ENCODE data around the gene DPY19L3.
"Not testable (repeated sequence)": the region's sequence is repeated elsewhere in the genome, so short reads cannot be mapped to it uniquely, and the experiment has no call there.

Gene DPY19L3, protein sequence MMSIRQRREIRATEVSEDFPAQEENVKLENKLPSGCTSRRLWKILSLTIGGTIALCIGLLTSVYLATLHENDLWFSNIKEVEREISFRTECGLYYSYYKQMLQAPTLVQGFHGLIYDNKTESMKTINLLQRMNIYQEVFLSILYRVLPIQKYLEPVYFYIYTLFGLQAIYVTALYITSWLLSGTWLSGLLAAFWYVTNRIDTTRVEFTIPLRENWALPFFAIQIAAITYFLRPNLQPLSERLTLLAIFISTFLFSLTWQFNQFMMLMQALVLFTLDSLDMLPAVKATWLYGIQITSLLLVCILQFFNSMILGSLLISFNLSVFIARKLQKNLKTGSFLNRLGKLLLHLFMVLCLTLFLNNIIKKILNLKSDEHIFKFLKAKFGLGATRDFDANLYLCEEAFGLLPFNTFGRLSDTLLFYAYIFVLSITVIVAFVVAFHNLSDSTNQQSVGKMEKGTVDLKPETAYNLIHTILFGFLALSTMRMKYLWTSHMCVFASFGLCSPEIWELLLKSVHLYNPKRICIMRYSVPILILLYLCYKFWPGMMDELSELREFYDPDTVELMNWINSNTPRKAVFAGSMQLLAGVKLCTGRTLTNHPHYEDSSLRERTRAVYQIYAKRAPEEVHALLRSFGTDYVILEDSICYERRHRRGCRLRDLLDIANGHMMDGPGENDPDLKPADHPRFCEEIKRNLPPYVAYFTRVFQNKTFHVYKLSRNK

DNA sequence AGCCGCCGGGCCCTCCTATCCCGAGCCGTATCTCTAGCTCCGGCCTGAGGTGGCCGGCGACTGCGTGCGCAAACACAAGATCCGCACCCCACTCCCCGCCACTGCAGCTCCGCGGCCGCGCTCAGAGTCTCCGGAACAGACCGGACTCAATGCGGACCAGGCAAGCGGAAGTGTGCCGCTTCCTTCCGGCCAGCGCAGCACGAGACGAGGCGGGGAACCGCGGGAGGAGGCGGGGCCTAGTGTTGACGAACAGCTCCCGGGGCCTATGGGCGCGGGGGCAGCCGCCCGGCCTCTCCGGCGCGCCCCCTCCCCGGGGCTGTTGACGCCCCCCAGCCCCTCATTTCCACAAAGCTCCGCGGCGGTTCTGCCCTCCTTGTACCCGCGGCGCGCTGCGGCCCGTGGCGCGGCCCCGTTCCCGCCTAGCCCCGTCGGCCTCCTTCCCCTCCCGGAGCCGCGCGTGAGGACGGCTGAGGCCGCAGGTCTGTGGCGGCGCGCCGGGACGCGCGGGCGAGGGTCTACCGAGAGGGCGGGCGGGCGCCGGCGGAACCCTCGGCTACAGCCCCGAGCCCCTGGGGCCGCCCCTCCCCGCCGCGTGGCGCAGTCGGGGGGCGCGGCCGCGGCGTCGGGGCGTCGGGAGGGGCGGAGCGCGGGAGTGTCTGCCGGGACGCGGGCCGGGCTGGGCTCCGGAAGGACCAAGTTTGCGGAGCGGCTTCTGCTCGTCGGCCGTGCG lies at the start of gene DPY19L3:
DPY19L3 (plus strand) TSS at position 340 of the 730 bp plus-strand sequence. CDS start 2,484 bp downstream, outside the sequence.
- DNase-seq (ENCODE audit: low spot score): peak; percentile 96

DNA sequence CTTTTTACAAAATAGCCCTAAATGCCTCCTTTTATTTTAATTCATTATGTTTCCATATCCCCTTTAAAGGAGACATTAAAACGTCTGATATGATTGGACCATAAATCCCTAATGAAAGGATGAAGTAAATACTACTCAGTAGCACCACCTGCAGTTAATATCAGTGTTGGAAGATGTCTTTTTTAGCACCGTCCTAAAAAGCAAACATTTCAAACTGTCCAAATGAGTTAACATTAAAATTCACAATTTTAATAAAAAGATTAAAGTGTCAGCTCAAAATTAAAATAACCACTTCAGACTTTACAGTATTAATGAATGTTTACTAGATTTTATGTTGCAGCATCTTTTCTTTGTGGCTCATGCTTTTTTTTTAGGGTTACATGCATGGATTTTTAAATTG lies 47.9 kb upstream of the DPY19L3 start:
- no peak for DNase-seq (ENCODE audit: low spot score)

DNA sequence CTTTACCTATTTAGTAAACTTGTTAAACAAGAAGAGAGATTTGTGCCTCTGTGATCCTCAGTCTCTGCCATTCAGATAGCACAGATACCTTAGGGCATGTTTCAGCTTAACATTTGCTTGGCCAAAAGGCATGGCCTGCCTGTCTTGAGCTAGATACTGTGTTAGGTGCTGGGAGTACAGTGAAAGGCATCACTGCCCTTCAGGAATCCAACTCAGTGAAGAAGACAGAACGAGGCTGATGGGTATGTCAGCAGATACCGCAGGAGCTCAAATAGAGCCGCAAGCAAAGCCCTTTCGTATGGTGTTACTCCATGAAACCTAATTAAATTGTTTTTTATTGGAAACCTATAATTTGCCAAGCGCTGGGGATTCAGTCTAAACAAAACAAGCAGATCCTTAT lies 47.2 kb upstream of the DPY19L3 start:
- no peak for DNase-seq (ENCODE audit: low spot score)

DNA sequence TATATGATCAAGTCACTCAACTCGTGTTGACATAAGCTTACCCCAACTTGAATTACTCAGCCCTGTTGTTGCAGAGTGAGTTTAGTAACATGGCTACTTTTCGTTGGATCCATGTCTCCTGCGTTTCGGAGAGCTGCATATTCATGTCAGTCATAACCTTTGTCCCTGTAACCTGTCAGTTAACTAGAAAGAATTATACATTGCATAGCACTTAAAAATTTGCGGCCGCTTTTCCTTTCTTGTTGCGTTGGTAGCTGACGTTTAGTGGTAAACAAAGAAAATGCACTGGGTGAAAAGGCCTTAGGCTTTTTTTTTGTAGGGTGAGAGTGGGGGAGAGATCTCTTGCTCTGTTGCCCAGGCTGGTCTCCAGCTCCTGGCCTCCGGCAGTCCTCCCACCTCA lies 46.0 kb upstream of the DPY19L3 start:
- no peak for DNase-seq (ENCODE audit: low spot score)

DNA sequence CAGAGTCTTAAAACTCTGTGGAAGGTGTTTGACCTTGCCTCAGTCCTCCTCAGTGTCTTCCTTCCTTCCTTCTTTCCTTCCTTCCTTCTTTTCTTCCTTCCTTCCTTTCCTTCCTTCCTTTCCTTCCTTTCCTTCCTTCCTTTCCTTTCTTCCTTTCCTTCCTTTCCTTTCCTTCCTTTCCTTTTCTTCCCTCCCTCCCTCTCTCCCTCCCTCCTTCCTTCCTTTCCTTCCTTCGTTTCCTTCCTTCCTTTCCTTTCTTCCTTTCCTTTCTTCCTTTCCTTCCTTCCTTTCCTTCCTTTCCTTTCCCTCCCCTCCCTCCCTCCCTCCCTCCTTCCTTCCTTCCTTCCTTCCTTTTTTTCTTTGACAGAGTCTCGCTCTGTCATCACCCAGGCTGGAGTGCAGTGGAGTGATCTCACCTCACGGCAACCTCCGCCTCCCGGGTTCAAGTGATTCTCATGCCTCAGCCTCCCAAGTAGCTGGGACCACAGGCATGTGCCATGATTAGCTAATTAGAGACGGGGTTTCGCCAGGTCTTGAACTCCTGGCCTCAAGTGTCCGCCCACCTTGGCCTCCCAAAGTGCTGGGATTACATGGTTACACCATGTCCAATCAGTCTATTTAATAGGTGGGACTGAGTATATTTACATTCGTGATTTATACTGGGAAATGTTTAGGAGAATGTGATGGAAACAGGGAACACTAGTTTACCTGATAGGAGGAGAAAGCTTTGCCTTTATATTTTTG lies 43.8 kb upstream of the DPY19L3 start:
- DNase-seq (ENCODE audit: low spot score): no peak

DNA sequence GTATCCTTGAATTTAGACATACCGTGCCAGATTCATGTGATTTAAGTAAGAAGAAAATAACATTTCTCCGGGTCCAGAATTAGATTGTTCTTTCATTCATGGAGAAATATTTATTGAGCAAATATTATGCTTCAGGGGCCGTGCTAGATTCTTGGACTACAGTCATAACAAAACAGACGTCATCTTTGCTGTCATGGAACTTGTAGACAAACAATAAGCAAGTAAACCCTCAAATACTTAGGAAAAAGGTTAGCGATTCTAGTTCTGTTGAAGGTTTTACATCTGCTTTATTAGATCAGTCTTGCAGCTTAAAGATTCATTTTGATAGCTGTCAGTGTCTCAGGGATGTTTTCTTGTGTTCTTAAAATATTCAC lies 43.3 kb upstream of the DPY19L3 start:
- DNase-seq (ENCODE audit: low spot score): no peak

DNA sequence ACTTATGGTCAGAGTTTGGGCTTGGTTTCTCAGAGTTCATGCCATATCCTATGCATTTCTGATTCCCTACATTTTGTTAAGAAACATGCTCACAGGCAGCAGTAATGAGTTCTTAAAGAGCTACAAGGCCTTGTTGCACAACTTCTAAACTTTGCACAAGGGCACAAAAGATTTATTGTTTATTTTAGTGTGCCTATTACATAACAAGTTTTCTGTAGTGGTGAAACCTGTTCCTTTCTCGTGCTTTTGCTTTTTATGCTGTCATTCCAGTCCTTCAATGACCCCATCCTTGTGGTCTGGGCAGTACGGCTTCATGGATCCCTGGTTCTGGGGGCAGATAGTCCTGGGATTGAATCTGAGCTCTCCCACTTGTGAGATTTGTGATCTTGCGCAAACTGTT lies 42.4 kb upstream of the DPY19L3 start:
- peak; percentile 18 for DNase-seq (ENCODE audit: low spot score)

DNA sequence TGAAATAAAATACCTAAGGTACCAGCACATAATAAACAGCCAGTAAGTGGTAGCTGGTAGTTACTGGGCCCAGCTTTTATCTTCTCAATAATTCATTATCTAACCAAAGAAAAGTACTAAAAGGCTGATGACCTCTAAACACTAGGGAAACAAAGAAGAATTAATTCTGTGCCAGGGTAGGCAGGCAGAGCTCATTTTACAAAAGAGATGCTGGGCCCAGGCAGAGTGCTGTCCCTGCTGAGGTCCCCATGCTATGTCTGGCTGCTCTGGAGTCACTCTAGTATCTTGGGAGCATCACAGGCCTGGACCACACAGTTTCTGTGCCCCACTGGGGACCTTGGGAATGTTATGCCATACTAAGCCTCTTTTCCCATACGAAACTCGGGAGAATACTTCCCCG lies 41.9 kb upstream of the DPY19L3 start:
- peak; percentile 28 for DNase-seq (ENCODE audit: low spot score)

DNA sequence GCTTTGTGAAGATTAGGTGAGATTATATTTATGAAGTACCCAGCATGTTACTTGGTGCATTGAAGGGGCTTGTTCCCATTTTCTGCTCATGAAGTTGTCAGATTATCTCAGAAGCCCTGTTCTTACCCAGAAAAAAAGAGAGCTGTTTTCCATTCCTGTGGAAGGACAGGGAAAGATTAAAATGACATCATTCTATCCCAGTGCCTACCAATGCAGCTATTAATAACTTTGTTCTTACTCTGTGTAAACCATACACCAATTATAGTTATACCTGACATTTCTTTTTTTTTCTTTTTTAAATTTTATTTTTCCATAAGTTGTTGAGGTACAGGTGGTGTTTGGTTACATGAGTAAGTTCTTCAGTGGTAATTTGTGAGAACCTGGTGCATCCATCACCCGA lies 41.5 kb upstream of the DPY19L3 start:
- DNase-seq (ENCODE audit: low spot score): no peak

DNA sequence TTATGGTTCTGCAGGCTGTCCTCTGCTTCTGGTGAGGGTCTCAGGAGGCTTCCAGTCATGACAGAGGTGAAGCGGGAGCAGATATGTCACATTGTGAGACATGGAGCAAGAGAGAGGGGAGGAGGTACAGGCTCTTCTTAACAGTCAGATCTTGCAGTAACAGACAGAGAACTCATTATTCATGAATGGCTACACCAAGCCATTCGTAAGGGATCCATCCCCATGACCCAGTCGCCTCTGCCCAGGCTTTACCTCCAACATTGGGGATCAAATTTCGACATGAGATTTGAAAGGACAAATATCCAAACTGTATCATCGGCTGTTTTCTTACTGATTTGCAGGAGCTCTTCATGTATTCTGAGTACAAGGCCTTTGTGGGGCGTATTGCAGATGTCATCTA lies 38.5 kb upstream of the DPY19L3 start:
- DNase-seq (ENCODE audit: low spot score): no peak

DNA sequence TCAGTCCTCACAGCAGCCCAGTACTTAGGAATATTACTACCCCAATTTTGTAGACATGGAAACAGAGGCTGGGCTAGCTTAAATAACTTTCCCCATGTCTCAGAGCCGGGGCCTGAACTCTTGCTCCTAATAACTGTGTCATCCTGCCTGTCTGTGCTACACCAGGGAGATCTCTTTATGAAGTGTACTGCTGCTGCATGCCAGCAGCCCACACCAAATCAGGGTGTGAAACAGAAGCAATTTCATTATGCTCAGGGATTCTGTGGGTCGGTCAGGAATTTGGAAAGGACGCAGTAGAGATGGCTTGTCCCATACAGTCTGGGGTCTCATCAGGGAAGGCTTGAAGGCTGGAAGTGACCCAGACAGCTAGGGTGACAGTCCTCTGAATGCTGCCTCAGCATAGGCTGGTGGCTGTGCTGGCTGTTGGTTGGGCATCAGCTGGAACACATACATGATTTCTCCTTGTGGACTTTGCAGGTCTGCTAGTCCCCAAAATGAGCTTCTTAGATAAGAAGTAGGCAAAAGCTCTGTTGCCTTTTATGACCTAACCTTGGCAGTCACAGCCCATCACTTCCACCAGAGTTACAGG lies 37.5 kb upstream of the DPY19L3 start:
- DNase-seq (ENCODE audit: low spot score): no peak

DNA sequence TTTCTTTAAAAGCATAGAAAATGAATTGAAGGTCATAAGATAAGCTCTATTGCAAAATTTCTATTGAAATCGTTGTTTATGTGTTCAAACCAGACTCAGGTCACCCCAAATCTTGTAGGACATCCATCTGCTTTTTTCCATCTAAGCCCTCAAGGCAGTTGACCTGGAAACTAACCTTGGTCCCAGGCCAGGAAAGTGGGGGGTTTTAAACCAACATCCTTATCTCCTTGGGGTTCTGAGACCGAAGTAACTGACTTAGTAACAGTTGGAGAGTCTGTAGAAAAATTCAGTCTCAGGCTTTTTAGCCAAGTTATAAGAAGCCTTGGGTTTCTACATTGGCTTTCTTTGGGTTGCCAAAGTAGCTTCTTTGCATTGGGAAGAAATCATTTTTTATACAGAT lies 36.8 kb upstream of the DPY19L3 start:
- no peak for DNase-seq (ENCODE audit: low spot score)

DNA sequence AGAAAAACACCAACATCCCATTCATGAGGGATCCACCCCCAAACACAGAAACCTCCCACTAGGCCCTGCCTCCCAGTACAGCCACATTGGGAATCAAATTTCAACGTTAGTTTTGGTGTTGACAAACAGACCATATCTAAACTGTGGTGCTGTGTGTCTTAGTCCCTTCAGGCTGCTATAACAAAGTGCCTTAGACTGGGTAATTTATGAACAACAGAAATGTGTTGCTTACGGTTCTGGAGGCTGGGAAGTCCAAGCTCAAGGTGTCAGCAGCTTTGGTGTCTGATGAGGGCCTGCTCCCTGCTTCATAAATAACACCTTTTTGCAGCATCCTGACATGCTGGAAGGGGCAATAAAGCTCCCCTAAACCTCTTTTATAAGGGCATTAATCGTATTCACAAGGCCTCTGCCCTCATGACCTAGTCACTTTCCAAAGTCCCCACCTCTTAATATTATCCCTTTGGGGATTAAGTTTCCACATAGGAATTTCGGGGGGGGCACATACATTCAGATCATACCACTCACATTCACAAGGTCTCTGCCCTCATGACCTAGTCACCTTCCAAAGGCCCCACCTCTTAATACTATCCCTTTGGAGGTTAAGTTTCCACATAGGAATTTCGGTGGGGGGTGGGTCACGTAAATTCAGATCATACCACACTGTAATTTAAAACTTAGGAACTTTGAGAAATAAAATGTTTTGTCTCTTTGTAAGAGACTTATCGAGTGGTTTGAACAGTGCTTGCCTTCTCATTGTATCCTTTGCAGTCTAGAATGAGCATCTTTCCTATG lies 32.6 kb upstream of the DPY19L3 start:
- DNase-seq (ENCODE audit: low spot score): no peak

DNA sequence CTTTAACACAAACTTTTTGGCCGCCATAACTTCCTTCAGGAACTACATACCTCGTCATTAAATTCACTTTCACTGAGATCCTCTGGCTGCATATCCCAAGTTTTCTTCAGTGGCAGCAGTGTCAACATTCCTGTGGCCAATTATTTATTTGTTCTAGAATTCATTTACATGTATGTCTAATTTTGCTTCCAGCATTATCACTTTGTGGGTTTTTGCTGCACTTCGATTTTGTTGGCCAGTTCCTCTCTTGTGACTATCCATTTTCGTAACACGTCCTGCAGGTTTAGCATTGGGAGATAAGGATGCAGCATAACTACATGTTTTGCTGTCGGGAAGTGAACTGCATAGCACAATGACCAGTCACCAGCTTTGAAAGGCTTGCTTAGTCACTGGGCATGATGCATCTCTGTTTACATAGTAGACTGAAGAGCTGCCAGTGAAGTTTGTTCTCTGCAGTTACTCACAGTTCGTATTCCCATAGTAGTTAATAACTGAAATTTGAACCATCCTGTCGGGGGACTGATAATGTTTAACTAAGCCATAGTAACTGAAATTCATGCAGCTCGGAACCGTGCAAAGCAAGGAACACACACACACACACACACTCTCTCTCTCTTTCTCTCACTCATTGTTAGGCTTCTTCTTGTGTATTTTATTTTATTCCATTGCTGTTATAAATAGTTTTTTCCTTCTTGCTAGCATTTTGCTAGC lies 31.8 kb upstream of the DPY19L3 start:
- DNase-seq (ENCODE audit: low spot score): peak; percentile 63

DNA sequence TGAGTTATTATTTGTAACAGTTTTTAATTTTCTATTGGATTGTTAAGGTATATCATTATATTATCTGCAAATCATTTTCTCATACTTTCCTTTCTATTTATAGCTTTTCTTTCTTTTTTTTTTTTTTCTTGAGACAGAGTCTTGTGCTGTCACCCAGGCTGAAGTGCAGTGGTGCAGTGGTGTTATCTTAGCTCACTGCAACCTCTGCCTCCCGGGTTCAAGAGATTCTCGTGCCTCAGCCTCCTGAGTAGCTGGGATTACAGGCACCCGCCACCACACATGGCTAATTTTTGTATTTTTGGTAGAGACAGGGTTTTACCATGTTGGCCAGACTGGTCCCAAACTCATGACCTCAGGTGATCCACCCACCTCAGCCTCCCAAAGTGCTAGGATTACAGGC lies 31.2 kb upstream of the DPY19L3 start:
- DNase-seq (ENCODE audit: low spot score): not testable (repeated sequence)

DNA sequence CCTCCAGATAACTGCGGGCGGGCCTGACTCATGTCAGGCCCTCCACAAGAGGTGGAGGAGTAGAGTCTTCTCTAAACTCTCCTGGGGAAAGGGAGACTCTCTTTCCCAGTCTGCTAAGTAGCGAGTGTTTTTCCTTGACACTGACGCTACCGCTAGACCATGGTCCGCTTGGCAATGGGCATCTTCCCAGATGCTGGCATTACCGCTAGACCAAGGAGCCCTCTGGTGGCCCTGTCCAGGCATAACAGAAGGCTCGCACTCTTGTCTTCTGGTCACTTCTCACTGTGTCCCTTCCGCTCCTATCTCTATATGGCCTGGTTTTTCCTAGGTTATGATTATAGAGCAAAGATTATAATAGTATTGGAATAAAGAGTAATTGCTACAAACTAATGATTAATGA lies 28.5 kb upstream of the DPY19L3 start:
- not testable (repeated sequence) for DNase-seq (ENCODE audit: low spot score)

DNA sequence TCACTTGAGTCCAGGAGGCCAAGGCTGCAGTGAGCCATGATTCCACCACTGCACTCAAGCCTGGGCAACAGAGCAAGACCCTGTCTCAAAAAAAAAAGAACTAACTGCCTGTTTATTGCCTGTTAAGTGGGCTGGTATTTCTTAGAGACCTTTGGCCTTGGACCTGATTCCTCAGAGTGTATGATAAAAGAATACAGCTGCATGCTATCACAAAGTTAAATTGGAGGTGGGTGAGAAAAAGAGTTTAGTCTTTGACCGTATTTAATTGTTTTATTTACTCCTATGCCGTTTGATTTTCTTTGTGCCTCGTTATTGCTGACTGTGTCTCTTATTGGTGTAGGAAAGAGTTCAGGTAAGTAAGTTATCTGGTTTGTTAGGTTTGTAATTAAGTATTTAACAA lies 25.3 kb upstream of the DPY19L3 start:
- DNase-seq (ENCODE audit: low spot score): no peak

DNA sequence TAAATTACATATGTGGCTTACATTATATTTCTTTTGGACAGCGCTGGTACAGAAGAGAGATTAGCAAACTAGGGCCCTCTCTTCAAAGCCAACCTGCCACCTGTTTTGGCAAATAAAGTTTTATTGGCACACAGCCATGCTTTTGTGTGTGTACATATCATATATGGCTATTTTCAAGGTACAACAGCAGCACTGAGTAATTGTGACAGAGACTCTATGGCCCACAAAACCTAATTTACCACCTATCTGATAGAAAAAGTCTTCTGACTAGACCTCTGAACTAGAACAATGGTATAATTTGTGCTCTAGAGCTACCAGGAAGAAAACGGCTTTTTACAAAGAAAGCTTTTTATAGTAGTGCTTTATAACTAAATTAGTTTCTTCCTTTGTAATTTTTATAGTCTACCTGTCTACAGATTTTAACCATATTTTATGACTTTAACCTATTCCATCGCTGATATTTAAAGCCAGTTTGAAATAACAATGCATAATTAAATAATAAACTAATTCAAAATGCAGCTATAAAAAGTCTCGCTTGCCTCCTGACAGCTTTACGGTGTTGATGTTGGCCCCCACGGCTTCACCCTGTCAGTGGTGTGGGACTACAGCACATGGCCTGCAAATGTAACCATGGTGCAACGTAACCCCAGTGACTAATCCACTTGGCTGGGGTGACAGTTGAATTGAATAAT lies 17.7 kb upstream of the DPY19L3 start:
- DNase-seq (ENCODE audit: low spot score): no peak

DNA sequence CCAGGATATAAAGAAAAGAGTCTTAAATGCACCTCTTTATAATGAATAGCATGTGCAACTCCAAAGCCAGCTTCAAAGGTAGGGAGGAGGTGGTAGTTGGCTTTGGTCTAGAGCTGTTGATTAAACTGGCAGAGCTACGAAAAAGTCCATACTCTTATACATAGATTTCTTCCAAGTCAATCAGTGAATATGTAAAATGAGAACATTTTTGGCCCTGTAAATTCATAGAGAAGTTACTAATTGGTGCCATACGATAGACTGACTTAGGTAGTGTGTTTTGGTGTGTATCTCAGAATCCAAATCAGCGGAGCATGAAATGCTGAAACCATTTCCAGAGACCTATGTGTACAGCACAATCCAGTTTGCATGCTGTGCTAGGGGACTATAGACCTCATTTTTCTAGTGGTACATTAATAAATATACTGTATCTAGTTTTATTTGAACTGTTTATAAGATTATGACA lies 17.1 kb upstream of the DPY19L3 start:
- DNase-seq (ENCODE audit: low spot score): no peak

DNA sequence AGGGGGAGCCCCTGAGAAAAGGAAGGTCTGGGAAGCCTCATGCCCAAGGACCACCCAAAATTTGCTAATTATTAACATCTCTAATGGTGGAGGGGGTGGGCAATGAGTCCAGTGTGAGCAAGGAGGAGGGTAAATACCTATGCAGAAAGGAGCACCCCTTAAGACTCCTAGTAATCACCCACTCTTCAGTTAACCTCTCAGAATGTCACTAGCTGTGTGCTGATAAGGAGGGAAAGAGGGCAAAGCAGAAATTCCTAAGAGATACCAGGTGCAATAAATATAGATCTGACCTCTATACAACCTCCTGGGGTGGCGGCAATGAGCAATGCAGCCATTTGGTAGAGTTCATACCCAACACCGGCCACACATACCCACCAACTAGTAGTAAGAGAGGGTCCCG lies 12.7 kb upstream of the DPY19L3 start:
- no peak for DNase-seq (ENCODE audit: low spot score)

Data from Ammon's horn (tissue), 1 donor.